Measurements from ENCODE around the gene TAF1C.

DNA sequence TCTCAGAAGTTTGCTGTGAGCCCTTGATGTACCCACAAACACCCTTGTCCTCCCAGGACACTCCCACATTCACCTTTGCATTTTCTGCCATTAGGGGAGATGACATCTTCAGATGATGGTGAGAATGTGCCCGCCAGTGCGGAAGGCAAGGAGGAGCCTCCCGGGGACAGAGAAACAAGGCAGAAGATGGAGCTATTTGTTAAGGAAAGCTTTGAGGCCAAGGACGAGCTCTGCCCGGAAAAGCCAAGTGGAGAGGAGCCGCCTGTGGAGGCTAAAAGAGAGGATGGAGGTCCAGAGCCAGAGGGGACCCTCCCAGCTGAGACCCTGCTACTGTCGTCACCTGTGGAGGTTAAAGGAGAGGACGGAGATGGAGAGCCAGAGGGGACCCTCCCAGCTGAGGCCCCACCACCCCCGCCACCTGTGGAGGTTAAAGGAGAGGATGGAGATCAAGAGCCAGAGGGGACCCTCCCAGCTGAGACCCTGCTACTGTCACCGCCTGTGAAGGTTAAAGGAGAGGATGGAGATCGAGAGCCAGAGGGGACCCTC, 17.0 kb downstream of the TAF1C start:
- TF ChIP-seq POLR2A (IDR thresholded peaks at IDR 0.05): no peak
- TF ChIP-seq, protein P1, sequence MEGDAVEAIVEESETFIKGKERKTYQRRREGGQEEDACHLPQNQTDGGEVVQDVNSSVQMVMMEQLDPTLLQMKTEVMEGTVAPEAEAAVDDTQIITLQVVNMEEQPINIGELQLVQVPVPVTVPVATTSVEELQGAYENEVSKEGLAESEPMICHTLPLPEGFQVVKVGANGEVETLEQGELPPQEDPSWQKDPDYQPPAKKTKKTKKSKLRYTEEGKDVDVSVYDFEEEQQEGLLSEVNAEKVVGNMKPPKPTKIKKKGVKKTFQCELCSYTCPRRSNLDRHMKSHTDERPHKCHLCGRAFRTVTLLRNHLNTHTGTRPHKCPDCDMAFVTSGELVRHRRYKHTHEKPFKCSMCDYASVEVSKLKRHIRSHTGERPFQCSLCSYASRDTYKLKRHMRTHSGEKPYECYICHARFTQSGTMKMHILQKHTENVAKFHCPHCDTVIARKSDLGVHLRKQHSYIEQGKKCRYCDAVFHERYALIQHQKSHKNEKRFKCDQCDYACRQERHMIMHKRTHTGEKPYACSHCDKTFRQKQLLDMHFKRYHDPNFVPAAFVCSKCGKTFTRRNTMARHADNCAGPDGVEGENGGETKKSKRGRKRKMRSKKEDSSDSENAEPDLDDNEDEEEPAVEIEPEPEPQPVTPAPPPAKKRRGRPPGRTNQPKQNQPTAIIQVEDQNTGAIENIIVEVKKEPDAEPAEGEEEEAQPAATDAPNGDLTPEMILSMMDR (IDR thresholded peaks at IDR 0.05): no peak

Measured in esophagus squamous epithelium (tissue), 4 donors.